NCI-H1105 (cell line): ENCODE measurements around the gene ST3GAL6.
"Not testable (repeated sequence)": the region's sequence is repeated elsewhere in the genome, so short reads cannot be mapped to it uniquely, and the experiment has no call there.

Experiments
- DNase-seq: peaks from one replicate; lab custom pipeline; 2025; lab: John Stamatoyannopoulos, UW

ST3GAL6 gene

DNA sequence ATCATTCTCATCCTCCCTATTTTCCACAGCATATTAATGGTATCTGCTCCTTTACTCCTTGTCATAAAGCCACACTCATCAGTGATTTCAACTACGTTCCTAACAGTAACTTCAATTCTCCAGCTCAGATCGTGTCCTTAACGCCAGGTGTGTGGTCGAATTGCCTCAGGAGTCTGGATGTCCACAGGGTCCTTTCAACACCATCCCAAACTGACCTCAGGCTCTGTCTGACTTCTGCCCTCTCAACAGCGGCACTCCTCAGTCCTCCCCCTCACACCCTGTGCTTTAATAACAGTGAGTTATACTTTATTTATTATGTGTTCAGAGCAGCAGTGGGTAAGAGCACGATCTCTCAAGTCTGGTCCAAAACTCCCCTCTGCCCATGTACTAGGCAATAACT is 42.4 kb downstream of the ST3GAL6 start:
- DNase-seq: no peak

DNA sequence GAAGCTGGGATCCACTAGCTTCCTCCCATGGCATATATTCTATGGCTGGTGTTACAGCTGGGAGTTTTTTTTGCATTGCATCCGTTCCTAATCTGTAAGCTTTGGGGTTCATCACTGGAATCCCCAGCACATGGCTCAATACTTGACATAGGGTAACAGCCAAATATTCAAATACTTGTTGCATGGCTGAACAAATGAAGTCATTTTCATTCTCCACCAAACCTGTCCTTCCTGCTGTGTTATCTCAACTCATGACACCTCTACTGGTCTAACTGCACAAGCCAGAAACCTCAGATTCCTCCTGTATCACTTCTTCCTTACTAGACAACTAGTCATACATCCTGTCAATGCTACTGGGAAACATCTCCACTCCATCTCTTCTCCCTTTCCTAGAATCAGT is 43.4 kb downstream of the ST3GAL6 start:
- no peak for DNase-seq

DNA sequence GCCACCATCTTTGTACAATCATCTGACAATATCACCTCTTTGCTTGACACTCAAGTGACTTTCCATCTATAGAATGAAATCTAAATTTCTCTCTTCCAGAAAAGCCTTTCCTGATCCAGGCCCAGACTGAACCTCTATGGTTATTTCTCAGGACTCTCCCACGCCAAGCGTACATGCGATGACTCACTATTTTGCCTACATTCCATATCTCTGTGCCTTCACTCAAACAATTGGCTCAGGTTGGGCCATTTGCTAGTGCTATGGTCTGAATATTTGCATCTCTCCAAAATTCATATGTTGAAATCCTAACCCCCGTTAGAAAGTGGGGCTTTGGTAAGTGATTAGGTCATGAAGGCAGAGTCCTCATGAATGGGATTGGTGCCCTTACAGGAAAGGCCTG is 43.9 kb downstream of the ST3GAL6 start:
- no peak for DNase-seq

DNA sequence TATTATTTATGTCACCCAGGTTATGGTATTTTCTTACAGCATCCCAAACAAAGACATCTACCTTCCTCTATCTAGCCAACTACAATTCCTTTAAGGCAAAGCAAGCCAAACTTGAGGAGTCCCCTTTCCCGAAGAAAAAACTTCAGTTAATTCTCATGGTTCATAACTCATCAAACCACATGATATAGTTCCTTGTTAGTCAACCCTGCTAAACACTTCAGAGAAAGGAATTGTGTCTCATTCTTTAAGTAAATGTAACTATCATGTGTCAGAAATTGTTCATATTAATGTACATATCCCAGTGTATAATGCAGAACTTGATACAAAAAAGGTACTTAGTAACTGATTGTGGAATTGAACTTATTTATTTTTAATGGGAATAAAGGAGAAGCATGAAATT is 44.4 kb downstream of the ST3GAL6 start:
- DNase-seq: no peak

DNA sequence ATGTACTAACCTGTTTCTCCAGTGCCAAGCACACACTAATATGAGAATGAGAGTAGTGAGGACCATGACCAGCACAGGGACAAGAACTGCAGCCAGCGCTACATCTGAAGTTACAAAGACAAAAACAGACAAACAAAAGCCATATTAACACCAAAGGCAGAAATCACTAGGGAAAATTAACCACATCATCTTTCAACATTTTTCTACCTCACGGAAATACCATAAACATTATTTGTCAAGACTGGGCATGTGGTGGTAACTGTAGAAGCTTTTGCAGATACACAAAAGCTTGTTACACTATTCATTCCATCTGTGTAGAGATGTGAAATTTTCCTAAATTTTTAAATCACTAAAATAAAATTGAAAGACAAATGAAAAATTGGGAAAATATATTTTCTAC is 44.9 kb downstream of the ST3GAL6 start:
- DNase-seq: no peak

DNA sequence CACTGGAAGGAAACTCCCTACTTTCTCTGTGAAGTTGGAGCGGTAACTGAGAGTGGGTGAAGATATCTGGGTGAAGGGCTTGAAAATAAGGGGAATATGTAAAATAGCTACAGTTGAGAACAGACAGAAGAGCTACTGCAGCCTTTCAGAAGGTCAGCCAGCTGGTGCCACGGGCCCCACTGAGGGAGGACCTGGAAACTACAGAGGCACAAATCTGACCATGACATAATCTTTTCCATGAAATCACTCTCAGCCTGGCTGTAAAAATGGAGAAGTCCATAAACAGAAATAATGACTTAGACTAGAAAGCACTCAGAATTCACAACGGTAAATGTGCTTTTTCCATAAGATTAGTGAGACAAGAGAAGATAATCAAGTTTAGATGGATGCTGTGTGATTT is 46.4 kb downstream of the ST3GAL6 start:
- no peak for DNase-seq

DNA sequence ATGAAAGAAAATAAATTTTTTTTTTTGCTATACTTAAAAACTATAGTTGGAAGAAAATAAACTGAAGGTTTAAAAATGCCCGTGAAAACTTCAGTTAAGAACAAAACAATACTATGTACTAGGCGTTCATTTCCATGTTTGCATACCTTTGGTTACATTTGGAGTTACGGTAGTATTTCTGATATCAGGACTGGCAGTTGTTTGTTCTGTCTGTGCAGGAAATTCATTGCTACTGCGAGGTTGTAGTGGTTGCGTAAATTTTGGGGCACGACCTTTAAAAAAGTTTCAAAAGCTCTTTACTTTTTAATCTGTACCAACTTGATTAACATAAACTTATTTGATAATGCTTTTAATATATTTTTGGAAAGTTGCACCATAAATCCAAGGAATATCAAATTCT is 47.9 kb downstream of the ST3GAL6 start:
- DNase-seq: no peak

DNA sequence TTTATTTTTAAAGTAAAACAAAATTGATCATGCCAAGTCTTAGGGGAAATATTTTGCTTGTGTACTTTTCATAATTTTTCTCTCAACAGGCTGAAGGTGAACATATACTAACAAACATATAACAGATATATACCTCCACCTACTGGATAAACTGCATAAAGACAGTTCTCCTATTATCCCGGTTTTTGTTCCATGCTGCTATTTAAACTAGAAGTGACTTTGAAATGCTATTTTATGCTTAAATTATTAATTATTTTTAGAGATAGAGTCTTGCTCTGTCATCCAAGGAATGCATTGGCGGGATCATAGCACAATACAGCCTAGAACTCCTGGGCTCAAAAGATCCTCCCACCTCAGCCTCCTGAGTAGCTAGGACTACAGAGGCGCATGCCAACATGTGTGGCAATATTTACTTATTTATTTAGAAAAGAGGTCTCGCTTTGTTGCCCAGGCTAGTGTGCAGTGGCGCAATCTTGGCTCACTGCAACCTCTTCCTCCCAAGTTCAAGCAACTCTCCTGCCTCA is 49.8 kb downstream of the ST3GAL6 start:
- DNase-seq: no peak

DNA sequence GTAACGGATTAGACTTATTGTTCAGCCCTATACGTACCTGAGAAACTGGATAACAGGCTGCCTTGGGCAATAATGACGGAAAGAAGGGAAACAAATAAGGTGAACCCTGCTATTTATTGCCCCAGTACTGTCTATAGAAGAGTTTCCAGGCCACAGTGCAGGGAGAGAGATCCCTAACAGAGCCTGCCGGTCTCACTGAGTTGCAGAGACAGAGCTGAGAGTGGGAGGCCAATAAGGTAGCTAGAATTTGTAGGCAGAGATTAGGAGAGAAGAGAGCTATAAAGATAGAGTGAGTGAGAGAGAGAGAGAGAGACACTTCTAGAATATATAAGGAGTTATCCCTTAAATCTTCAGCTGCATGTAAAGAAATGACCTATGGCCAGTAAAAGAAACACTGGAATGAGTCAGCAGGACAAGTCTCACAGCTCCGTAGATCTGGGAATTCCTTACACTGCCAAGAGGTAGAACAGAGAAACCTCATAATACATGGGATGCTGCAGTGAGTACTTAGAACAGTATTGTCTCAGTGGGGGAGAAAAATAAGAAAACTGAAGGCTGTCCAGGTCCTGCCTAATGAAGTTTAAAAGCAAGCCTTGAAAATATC is 51.8 kb downstream of the ST3GAL6 start:
- no peak for DNase-seq

DNA sequence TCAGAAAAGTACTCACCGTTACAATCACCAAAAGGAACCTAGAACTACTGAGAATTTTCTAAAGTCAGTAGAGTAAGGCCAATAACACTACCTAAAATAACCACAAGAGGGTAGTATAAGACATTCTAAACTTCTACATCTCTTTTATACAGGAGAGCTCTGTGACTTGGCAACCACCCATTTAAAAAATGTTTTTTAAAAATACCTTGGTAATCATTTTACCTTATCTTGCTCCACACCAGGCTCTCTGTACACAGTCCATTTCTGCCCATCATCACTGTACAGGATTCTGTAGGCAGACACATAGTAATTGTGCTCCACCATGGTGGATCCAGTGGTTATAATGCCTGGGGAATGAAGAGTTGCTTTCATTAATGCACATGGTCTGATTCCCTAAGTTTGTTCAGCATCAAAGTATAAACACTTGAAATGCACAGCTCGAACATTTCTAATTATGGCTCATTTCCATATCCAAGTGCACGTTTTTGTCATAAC is 54.5 kb downstream of the ST3GAL6 start:
- peak; percentile 10 for DNase-seq

DNA sequence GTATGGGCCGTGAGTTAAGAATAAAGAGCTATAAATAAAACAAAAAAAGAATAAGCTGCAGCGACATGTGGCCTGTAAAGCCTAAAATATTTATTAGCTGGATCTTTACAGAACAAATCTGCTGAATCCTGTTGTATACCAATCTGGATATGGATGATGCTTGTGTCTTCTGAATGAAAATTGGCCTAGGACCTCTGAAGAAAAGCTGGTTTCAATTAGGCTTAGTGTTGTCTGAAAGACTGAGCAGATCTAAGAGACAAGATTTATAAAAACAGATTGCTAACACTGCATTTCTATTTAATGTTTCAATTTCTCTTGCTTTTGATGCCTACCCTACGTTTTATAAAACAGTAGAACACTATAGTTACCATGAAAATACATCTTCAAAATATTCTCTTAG is 57.9 kb downstream of the ST3GAL6 start:
- no peak for DNase-seq

DNA sequence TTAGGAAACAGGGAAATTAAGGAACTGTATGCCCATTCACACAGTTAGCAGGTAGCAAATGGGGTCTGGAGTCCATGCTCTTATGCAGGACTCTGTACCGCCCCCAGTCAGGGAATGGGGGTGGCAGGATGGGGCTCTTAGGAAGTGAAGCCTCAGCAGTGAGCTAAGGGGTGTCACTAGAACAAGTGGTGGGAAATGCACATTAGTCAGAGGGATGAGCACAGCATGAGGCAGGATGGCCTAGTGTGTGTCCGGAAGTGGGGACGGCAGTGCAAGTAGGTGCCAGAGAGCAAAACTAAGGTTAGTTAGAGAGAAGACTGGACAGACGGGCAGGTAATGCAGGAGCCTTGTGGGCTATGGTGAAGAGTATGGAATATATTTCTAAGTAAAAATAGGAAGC is 60.7 kb downstream of the ST3GAL6 start:
- DNase-seq: no peak

DNA sequence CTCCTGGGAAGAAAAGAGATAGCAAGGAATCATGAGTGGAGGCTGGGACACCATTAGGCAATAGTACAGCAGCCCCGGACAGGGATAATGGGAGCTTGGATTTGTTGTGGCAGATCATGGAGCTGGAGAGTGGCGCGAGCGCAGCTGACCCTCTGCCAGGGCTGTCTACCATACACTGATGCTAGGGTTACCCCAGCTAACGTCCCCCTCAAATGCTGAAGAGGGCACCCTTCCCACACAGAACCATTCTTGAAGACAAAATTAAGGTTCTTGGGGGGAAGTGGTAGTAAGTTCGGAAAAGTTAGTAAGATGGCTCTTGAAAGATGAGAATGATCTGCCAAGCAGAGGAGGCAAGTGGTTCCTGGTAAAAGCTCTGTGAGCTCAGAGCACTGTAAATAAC is 61.1 kb downstream of the ST3GAL6 start:
- DNase-seq: no peak

DNA sequence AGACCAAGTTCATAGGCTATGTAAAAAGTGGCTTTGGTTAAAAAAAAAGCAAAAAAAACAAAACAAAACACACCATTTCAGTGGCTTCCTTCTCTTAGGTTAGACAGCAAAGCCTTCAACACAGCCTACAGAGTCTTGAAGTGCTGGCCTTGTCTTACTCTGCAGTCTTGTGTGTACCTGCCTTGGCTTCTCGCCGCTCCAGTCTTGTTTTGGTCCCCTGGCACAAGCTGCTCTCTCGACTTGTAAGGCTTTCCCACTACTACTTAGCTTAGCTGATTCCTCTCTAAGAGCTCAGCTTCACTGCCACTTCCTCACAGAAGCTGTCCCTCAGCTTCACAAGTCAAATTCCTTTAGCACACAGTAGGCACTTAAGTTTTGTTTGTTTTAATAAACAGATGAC is 63.0 kb downstream of the ST3GAL6 start:
- DNase-seq: no peak

DNA sequence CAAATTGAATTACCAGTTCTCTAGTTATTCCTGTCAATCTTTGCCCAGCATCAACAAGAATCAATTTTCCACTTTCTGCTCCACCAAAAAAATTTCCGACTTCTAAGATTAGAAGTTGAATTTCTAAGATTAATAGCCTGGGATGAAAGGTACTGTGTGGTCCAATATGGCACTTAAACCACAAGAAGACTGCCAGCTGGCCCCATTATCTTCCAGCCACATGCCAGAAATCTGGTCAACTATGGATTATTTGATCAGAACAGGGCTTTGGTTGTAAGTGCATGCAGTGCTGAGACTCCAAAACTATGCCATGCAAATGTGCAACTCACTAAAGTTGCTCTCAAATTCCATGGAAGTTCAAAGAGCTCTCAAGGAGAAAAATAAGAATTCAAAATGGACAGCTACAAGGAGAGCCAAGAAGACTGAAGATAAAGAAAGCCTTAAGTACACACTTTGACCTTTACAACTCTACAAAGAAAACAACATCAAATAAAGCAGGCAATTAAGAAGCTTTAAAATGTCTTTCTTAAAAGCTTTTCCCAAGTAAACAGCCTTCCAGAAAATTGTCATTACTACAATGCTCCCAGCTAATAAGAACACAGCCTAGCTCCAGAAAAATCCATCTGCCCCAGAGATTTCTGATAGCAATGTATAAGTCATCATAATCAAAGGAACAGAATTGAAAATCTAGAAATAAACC is 64.2 kb downstream of the ST3GAL6 start:
- DNase-seq: no peak

DNA sequence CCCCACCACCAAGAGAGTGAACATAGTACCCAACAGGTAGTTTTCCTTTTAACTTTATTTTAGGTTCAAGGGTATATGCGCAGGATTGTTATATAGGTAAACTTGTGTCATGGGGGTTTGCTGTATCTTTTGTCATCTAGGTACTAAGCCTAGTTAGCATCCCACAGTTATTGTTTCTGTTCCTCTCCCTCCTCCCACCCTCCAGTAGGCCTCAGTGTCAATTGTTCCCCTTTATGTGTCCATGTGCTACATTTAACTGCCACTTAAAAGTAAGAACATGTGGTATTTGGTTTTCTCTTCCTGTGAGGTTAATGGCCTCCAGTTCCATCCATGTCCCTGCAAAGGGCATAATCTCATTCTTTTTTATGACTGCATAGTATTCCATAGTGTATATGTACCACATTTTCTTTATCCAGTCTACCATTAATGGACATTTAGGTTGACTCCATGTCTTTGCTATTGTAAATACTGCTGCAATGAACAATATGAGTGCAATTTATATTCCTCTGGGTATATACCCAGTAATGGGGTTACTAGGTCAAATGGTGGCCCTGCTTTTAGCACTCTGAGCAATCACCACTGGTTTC is 66.2 kb downstream of the ST3GAL6 start:
- DNase-seq: no peak

DNA sequence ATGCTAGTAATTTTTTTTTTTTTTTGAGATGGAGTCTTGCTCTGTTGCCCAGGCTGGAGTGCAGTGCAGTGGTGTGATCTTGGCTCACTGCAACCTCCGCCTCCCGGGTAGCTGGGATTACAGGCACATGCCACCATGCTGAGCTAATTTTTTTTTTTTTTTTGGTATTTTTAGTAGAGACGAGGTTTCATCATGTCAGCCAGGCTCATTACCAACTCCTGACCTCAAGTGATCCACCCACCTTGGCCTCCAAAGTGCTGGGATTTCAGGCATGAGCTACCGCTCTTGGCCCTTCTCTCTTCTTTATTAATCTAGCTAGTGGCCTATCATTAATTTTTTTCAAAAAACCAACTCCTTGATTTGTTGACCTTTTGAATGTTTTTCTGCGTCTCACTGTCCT is 67.9 kb downstream of the ST3GAL6 start:
- DNase-seq: not testable (repeated sequence)

DNA sequence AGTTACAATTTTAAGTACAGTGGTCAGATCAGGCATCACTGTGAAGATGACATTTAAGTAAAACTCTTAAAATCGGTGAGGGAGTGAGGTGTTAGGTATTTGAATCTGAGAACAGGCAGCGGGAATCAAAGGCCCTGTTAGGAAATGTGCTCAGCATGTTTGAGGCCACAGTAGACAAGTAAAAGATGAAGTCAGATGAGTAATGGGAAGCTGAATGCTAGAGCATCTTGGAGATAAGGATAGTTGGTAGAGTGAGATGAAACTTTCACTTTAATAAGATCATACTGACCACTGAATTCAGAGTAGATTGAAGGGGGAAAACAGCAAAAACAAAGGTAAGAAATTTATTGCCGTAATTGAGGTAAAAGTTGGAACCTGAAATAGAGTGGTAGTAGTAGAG is 76.7 kb downstream of the ST3GAL6 start:
- DNase-seq: no peak

DNA sequence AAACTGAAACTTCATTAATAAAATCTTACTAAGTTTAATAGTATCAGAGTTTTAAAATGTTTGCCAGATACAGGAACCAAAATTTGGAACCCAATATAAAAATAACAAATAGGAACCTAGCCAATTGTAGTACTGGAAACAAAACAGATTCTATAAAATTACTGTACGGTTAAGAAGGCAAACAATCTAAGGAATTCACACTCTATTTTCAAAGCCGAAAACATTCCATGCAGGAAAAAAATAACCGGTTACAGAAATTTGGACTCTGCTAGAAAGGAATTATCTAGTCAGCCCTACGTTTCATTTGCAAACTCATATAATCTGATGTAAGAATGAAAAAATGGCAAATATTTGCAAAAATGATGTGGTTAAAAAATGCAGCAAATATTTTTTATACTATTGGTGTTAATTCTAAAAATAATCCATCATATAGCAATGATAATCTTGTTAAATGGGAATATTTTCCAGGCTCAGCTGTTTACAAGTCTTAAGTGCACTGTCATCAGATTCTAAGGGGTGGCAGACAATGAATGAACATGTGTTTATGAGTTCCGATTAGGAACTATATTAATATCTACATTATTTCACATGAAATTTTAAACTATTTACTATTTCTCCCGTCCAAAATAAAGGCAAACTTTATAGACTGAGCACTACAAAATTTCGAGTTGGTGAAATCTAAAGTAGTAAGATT is 80.3 kb downstream of the ST3GAL6 start:
- DNase-seq: no peak
